K562 (cell line): ENCODE results near the gene CLCNKA. TPM values are rescaled to one million over a fixed set of nuclear protein-coding genes. Genes with fewer than 3 reads are reported as not detected.

ENCODE experiments used
- ATAC-seq: fragments of 200-7000 bp; cut with Tn5 transposase; 3 replicates; pipeline ENCODE4 v1.9.1; 2020; ENCODE audit warnings: moderate library complexity
- BruUV-seq: library from RNA; stranded (reverse); fragments of 400-500 nt; replicated peaks from 2 replicates; lab custom pipeline; 2021; lab: Mats Ljungman, UMichigan
- CTCF ChIA-PET: fragments of 300-600 bp; formaldehyde crosslinking; extraction: SDS; loops from one replicate; lab custom pipeline; 2021; ENCODE audit warnings: low intra/inter-chr PET ratio; lab: Yijun Ruan, JAX
- POLR2A ChIA-PET: fragments of 300-600, 350-650 bp; sonication (Branson Sonifier 250); formaldehyde crosslinking; extraction: SDS; loops from one replicate; lab custom pipeline; 2021; ENCODE audit warnings: antibody characterized with exemption, inconsistent platforms; lab: Yijun Ruan, JAX
- DNase-seq, 4 experiments: peaks; one replicate each; pipeline versions ENCODE4 v3.0.0 to v3.0.0-alpha.2; 2011 to 2018; ENCODE audit warnings: low spot score in 3 of 4, mixed read lengths in 3 of 4; ENCODE audit errors: extremely low read depth in 1 of 4
- FAIRE-seq: peaks from 2 replicates; lab custom pipeline; 2011; peaks lifted over from hg19 to GRCh38; lab: Jason Lieb, UNC
- H2AFZ ChIP-seq: 2 replicates; pipeline ENCODE4 v1.6.0; 2011; ENCODE audit warnings: low read depth, low read length, control low read depth, inconsistent platforms
- H3K27ac ChIP-seq: fragments of 200-600 bp; 3 replicates; pipeline ENCODE4 v1.8.0; 2011; ENCODE audit warnings: low read depth, mild to moderate bottlenecking, control low read depth, inconsistent platforms, low read length, moderate library complexity, mixed read lengths; ENCODE audit errors: extremely low read depth
- H3K27me3 ChIP-seq, 2 experiments: fragments of 300-600 bp in 1 of 2; 2 replicates in 1 of 2; 3 replicates in 1 of 2; pipeline versions ENCODE4 v1.6.0 to v1.8.0; 2011; ENCODE audit warnings: inconsistent platforms in 2 of 2, low read length in 2 of 2, mild to moderate bottlenecking in 1 of 2, mixed read lengths in 1 of 2, moderate library complexity in 1 of 2; ENCODE audit not compliant: control insufficient read depth in 2 of 2, insufficient read depth in 2 of 2
- H3K36me3 ChIP-seq: fragments of 300-600 bp; 3 replicates; pipeline ENCODE4 v1.8.0; 2011; ENCODE audit warnings: mild to moderate bottlenecking, low read length, inconsistent platforms; ENCODE audit not compliant: control insufficient read depth, insufficient read depth
- H3K4me1 ChIP-seq, 2 experiments: fragments of 200-600 bp in 1 of 2; replicated peaks in 1 of 2; 2 replicates in 1 of 2; 3 replicates in 1 of 2; pipeline versions ENCODE4 v1.5.1 to v1.8.0; 2011; ENCODE audit warnings: inconsistent platforms in 2 of 2, low read length in 2 of 2, mild to moderate bottlenecking in 1 of 2, mixed read lengths in 1 of 2, moderate library complexity in 1 of 2; ENCODE audit not compliant: control insufficient read depth in 2 of 2, insufficient read depth in 2 of 2
- H3K4me2 ChIP-seq: 2 replicates; pipeline ENCODE4 v1.6.1; 2011; ENCODE audit warnings: low read length, control low read depth, inconsistent platforms, mixed read lengths; ENCODE audit not compliant: insufficient read depth
- H3K4me3 ChIP-seq: fragments of 200-600 bp; sonication (generic), shearing (Covaris generic); 2 replicates; pipeline ENCODE4 v1.5.1; 2016; ENCODE audit warnings: control low read depth, inconsistent platforms
- H3K79me2 ChIP-seq: fragments of 200-600 bp; 3 replicates; pipeline ENCODE4 v1.8.0; 2011; ENCODE audit warnings: low read length, inconsistent platforms; ENCODE audit not compliant: control insufficient read depth, insufficient read depth
- H3K9ac ChIP-seq, 2 experiments: 2 replicates each; pipeline versions ENCODE4 v1.6.0 to v1.6.1; 2011; ENCODE audit warnings: low read depth in 2 of 2, low read length in 2 of 2, control low read depth in 1 of 2, inconsistent platforms in 1 of 2, mild to moderate bottlenecking in 1 of 2, mixed read lengths in 1 of 2; ENCODE audit not compliant: insufficient read depth in 1 of 2
- H3K9me1 ChIP-seq: one replicate; pipeline ENCODE4 v1.6.0; 2011; ENCODE audit warnings: inconsistent platforms, mild to moderate bottlenecking, low read length, moderate library complexity; ENCODE audit not compliant: control insufficient read depth, insufficient read depth
- H3K9me3 ChIP-seq: replicated peaks from 2 replicates; pipeline ENCODE4 v1.5.1; 2011; ENCODE audit warnings: low read depth, low read length, inconsistent platforms; ENCODE audit not compliant: control insufficient read depth, insufficient read depth
- H4K20me1 ChIP-seq: replicated peaks from 2 replicates; pipeline ENCODE4 v1.6.1; 2011; ENCODE audit warnings: low read length, inconsistent platforms, mixed read lengths; ENCODE audit not compliant: control insufficient read depth, insufficient read depth
- HNRNPK ChIP-seq: fragments of 200-400 bp; formaldehyde crosslinking; IDR thresholded peaks from one replicate; pipeline ENCODE4 v1.6.1; 2018; ENCODE audit warnings: mild to moderate bottlenecking, low read depth, low read length; ENCODE audit not compliant: poor library complexity, severe bottlenecking
- KDM1A ChIP-seq, 2 experiments: fragments of 450-650 bp; IDR thresholded peaks; 2 replicates each; pipeline ENCODE4 v1.6.1; 2016; ENCODE audit warnings: mild to moderate bottlenecking in 2 of 2
- KDM5B ChIP-seq: fragments of 200-600 bp; sonication (generic); IDR thresholded peaks from 2 replicates; pipeline ENCODE4 v1.6.1; 2012; ENCODE audit warnings: low read depth, mild to moderate bottlenecking, moderate library complexity, low read length, control low read depth, inconsistent platforms; ENCODE audit not compliant: insufficient replicate concordance
- SIX5 ChIP-seq, 2 experiments: IDR thresholded peaks; 2 replicates each; pipeline ENCODE4 v1.6.1; 2011; ENCODE audit warnings: low read length in 2 of 2, borderline replicate concordance in 1 of 2, low read depth in 1 of 2, mild to moderate bottlenecking in 1 of 2, moderate library complexity in 1 of 2; ENCODE audit not compliant: insufficient read depth in 1 of 2
- STAT5A ChIP-seq: IDR thresholded peaks from 2 replicates; pipeline ENCODE4 v1.6.1; 2012; ENCODE audit warnings: low read length, inconsistent platforms, borderline replicate concordance
- WGBS: fragments of 100-300 bp; shearing (Covaris generic); methylation state at CpG from one replicate; pipeline ENCODE4 v1.1.6; 2016; ENCODE audit warnings: low coverage, mixed read lengths; ENCODE audit not compliant: insufficient coverage; ENCODE audit errors: missing lambda C conversion rate; 5-methylcytosine and 5-hydroxymethylcytosine counted together
- in situ Hi-C: fragments of 300-500 bp; cut with MboI; formaldehyde crosslinking; loops from 4 replicates; pipeline ENCODE4 v1.15.0; 2018; ENCODE audit warnings: inconsistent platforms, mixed read lengths
- intact Hi-C: fragments of 100-400 bp; cut with micrococcal nuclease; formaldehyde crosslinking; loops from 2 replicates; pipeline ENCODE4 v1.14.2; 2022
- polyA plus RNA-seq, 8 experiments: library from polyadenylated mRNA; depleted of rRNA in 4 of 8; stranded (reverse) in 5 of 8; unstranded in 3 of 8; fragments of >200 nt; fragmentation: Nextera tagmentation in 2 of 8; fragmentation: Illumina TruSeq in 1 of 8; extraction: Ambion mirVana in 2 of 8; extraction: Trizol in 1 of 8; gene quantifications; 2 replicates each; pipeline versions ENCODE4 v1.2.1 to v1.2.3, GENCODE V29; 2011 to 2014; ENCODE audit warnings: inconsistent platforms in 1 of 8, missing spikeins in 1 of 8
- total RNA-seq, 7 experiments: library from RNA; depleted of rRNA in 6 of 7; stranded (reverse); fragments of >200 nt in 6 of 7; fragmentation: Illumina TruSeq in 2 of 7; extraction: Trizol in 2 of 7; gene quantifications; 2 replicates each; pipeline versions ENCODE4 v1.2.1 to v1.2.3, GENCODE V29; 2011 to 2021; ENCODE audit warnings: low replicate concordance in 1 of 7
- TF ChIP-seq, protein P1 (sequence below): fragments of 200-600 bp; sonication (generic); IDR thresholded peaks from one replicate; pipeline ENCODE4 v1.6.1; 2012; ENCODE audit warnings: mild to moderate bottlenecking, low read depth, low read length, inconsistent platforms

Gene CLCNKA
- total and polyA plus RNA-seq, 9 of the 15 experiments (the other 6 are each of a cell fraction or from before 2014, with no cell fraction given): 0.03 to 0.37 (median 0.10) TPM; not detected in 3

DNA sequence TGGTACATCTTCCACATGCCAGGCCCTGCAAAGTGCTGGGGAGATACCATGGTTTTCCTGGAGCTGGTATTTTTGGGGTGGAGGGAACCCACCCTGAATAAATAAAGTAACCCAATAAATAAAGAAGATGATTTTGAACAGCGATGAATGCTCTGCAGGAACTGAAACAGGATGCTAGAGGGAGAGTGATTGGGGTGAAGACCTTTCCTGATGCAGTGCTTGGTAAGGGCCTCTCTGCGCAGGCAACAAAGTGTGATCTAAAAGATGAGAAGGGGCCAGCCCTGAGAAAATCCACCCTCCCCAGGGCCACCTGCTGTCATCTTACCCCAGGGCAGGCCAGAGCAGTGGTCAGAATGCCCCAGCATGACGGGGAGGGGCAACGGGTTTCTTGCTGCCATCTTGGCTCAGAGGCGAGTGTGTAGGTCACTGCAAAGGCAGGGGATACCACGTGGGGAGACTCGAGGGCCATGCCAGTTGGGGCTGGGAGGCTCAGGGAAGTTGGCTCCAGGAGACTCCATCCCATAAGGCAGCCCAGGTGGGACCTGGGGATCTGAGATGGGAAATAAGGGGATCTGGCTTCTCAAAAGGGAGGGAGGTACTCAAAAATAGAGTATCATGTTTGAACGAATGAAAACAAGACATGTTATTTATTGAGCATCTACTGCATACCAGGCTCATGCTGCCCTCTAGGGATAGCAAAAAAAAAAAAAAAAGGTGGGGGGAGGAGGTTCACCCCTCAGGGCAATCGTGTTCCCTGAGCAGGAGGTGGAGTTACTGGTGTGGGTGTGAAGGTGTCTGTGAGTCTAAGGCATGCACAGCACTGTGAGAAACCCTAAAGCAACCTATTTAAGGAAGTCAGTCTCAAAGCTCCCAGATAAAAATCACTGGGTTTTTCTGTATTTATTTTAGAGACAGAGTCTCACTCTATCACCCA is 15.0 kb upstream of the CLCNKA start:
- Histone ChIP-seq H3K27me3 (peaks cover 0 to 3% of the 10 kb centered on the region in 2 experiments; a peak in 1 of 5 replicates), H3K79me2 (no peaks in the 10 kb centered on the region), H3K9ac (no peak overlapping the region), H3K27ac (no peak overlapping the region), H3K4me1 (peaks cover 9 to 13% of the 10 kb centered on the region in 2 experiments; a peak in 4 of 5 replicates), H3K4me3 (no peak overlapping the region), H2AFZ (no peak overlapping the region; the same call in 1 of the 2 replicates), H3K4me2 (no peak overlapping the region), H3K9me1 (no peaks in the 10 kb centered on the region), H3K9me3 (no peaks in the 10 kb centered on the region), H4K20me1 (no peaks in the 10 kb centered on the region), H3K36me3 (no peaks in the 10 kb centered on the region)
- CTCF ChIA-PET: interaction anchor here (4.6 to 6.1 kb wide), 2 partner anchors 25 to 49 kb away, joined by 50 to 53 read pairs; no protein-coding TSS in a partner anchor
- intact Hi-C loops (loop anchor here (1.0 to 5.0 kb wide), 2 partner anchors 65 to 215 kb away; partner anchors contain the start of gene FAM131C), in situ Hi-C loops (no loop called here)
- FAIRE-seq (peak; percentile 55), DNase-seq (peak; percentile 61 to 69 (median 64)), ATAC-seq (peak; percentile 69)
- POLR2A ChIA-PET: interaction anchor here (0.7 kb wide), 2 partner anchors 9 to 210 kb away, joined by 3 read pairs; no protein-coding TSS in a partner anchor
- WGBS: 34% methylated on average over 9 of the region's 9 CpGs
- no TSS peak for BruUV-seq
- TF ChIP-seq KDM1A (IDR thresholded peaks at IDR 0.05) (no peak), STAT5A (no peak), SIX5 (IDR thresholded peaks at IDR 0.05; ENCODE audit: borderline replicate concordance in 1 of 2, insufficient read depth in 1 of 2, low read depth in 1 of 2, low read length in 2 of 2) (no peak), HNRNPK (no peak), KDM5B (no peak)
- TF ChIP-seq, protein P1, sequence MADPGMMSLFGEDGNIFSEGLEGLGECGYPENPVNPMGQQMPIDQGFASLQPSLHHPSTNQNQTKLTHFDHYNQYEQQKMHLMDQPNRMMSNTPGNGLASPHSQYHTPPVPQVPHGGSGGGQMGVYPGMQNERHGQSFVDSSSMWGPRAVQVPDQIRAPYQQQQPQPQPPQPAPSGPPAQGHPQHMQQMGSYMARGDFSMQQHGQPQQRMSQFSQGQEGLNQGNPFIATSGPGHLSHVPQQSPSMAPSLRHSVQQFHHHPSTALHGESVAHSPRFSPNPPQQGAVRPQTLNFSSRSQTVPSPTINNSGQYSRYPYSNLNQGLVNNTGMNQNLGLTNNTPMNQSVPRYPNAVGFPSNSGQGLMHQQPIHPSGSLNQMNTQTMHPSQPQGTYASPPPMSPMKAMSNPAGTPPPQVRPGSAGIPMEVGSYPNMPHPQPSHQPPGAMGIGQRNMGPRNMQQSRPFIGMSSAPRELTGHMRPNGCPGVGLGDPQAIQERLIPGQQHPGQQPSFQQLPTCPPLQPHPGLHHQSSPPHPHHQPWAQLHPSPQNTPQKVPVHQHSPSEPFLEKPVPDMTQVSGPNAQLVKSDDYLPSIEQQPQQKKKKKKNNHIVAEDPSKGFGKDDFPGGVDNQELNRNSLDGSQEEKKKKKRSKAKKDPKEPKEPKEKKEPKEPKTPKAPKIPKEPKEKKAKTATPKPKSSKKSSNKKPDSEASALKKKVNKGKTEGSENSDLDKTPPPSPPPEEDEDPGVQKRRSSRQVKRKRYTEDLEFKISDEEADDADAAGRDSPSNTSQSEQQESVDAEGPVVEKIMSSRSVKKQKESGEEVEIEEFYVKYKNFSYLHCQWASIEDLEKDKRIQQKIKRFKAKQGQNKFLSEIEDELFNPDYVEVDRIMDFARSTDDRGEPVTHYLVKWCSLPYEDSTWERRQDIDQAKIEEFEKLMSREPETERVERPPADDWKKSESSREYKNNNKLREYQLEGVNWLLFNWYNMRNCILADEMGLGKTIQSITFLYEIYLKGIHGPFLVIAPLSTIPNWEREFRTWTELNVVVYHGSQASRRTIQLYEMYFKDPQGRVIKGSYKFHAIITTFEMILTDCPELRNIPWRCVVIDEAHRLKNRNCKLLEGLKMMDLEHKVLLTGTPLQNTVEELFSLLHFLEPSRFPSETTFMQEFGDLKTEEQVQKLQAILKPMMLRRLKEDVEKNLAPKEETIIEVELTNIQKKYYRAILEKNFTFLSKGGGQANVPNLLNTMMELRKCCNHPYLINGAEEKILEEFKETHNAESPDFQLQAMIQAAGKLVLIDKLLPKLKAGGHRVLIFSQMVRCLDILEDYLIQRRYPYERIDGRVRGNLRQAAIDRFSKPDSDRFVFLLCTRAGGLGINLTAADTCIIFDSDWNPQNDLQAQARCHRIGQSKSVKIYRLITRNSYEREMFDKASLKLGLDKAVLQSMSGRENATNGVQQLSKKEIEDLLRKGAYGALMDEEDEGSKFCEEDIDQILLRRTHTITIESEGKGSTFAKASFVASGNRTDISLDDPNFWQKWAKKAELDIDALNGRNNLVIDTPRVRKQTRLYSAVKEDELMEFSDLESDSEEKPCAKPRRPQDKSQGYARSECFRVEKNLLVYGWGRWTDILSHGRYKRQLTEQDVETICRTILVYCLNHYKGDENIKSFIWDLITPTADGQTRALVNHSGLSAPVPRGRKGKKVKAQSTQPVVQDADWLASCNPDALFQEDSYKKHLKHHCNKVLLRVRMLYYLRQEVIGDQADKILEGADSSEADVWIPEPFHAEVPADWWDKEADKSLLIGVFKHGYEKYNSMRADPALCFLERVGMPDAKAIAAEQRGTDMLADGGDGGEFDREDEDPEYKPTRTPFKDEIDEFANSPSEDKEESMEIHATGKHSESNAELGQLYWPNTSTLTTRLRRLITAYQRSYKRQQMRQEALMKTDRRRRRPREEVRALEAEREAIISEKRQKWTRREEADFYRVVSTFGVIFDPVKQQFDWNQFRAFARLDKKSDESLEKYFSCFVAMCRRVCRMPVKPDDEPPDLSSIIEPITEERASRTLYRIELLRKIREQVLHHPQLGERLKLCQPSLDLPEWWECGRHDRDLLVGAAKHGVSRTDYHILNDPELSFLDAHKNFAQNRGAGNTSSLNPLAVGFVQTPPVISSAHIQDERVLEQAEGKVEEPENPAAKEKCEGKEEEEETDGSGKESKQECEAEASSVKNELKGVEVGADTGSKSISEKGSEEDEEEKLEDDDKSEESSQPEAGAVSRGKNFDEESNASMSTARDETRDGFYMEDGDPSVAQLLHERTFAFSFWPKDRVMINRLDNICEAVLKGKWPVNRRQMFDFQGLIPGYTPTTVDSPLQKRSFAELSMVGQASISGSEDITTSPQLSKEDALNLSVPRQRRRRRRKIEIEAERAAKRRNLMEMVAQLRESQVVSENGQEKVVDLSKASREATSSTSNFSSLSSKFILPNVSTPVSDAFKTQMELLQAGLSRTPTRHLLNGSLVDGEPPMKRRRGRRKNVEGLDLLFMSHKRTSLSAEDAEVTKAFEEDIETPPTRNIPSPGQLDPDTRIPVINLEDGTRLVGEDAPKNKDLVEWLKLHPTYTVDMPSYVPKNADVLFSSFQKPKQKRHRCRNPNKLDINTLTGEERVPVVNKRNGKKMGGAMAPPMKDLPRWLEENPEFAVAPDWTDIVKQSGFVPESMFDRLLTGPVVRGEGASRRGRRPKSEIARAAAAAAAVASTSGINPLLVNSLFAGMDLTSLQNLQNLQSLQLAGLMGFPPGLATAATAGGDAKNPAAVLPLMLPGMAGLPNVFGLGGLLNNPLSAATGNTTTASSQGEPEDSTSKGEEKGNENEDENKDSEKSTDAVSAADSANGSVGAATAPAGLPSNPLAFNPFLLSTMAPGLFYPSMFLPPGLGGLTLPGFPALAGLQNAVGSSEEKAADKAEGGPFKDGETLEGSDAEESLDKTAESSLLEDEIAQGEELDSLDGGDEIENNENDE: no peak
